ENCODE results near the gene OXER1.

DNA sequence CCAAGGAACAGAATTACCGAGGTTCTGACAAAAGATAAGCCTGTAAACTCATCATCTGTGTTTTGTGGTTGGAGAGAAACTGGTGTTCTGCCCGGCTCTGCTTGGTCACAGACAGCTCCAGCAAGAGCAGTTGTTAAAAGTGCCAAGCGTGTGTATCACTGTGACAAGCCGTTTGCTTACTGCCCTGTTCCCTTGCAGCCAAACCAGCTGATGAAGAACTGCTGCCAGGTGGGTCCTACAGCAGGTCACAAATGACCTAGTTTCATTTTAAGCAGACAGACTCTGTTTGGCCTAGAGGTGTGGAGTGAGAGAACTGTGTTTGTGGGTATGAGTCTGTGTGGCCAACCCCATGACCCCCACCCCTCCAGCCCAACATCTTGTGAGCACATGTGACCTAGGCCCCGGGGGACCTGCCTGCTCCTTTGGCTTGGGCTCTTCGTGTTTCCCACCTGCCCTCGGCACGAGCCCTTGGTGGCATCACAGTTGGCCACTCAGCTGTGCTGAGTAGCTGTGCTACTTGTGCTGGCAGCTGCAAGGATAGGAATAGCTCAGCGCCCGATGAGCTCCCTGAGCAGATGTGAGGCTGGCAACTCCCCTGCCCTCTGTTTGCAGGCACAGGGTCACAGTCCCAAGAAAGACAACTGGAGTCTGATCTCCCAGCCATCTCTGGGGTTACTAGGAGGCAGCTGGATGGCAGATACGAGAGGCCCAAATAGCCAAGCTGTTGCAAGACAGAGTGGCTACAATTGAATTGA lies 9.7 kb downstream of the OXER1 start:
- TF ChIP-seq, protein P1, sequence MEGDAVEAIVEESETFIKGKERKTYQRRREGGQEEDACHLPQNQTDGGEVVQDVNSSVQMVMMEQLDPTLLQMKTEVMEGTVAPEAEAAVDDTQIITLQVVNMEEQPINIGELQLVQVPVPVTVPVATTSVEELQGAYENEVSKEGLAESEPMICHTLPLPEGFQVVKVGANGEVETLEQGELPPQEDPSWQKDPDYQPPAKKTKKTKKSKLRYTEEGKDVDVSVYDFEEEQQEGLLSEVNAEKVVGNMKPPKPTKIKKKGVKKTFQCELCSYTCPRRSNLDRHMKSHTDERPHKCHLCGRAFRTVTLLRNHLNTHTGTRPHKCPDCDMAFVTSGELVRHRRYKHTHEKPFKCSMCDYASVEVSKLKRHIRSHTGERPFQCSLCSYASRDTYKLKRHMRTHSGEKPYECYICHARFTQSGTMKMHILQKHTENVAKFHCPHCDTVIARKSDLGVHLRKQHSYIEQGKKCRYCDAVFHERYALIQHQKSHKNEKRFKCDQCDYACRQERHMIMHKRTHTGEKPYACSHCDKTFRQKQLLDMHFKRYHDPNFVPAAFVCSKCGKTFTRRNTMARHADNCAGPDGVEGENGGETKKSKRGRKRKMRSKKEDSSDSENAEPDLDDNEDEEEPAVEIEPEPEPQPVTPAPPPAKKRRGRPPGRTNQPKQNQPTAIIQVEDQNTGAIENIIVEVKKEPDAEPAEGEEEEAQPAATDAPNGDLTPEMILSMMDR (conservative IDR thresholded peaks at IDR 0.05; ENCODE audit: low read length), result no peak
- TF ChIP-seq EZH2phosphoT487 (IDR thresholded peaks at IDR 0.05; ENCODE audit: borderline replicate concordance, low read depth, low read length), result no peak

Data from OCI-LY7 (cell line).